Tibial nerve (tissue), 4 donors: ENCODE results near the gene SYT17. TPM values are rescaled to one million over a fixed set of nuclear protein-coding genes. Genes with fewer than 3 reads are reported as not detected.

Experiments used
- DNase-seq, 2 donors: peaks; one replicate each; pipeline ENCODE4 v3.0.0-alpha.2; 2019; ENCODE audit warnings: low spot score in 2 of 2
- H3K27ac ChIP-seq, 4 donors: fragments of 200-600 bp; sonication (generic) in 3 of 4; one replicate each; pipeline ENCODE4 v1.5.1; 2017 to 2019; ENCODE audit warnings: mild to moderate bottlenecking in 1 of 4
- H3K27me3 ChIP-seq, 2 donors: fragments of 200-600 bp; sonication (generic) in 1 of 2; one replicate each; pipeline versions ENCODE4 v1.5.1 to v1.6.0; 2017 to 2019
- H3K36me3 ChIP-seq, 3 donors: fragments of 200-600 bp; sonication (generic); one replicate each; pipeline ENCODE4 v1.5.1; 2018 to 2019
- H3K4me1 ChIP-seq, 4 donors: fragments of 200-600 bp; sonication (generic) in 3 of 4; one replicate each; pipeline ENCODE4 v1.5.1; 2017 to 2019
- H3K4me3 ChIP-seq, 4 donors: fragments of 200-600 bp; sonication (generic) in 3 of 4; one replicate each; pipeline ENCODE4 v1.5.1; 2017 to 2019; ENCODE audit warnings: mild to moderate bottlenecking in 1 of 4, moderate library complexity in 1 of 4
- H3K9me3 ChIP-seq, 4 donors: fragments of 200-600 bp; sonication (generic) in 3 of 4; one replicate each; pipeline ENCODE4 v1.5.1; 2017 to 2019
- EP300 ChIP-seq, 2 donors: sonication (generic); formaldehyde crosslinking; IDR thresholded peaks; one replicate each; pipeline ENCODE4 v1.6.1; 2017; ENCODE audit warnings: antibody characterized with exemption in 2 of 2, mild to moderate bottlenecking in 1 of 2
- POLR2A ChIP-seq, 2 donors: fragments of 450-650 bp; IDR thresholded peaks; one replicate each; pipeline ENCODE4 v1.6.1; 2017; ENCODE audit warnings: antibody characterized with exemption in 2 of 2, mild to moderate bottlenecking in 2 of 2, moderate library complexity in 2 of 2
- WGBS, 2 donors: methylation state at CpG; one replicate each; pipeline ENCODE4 v1.1.5; 2018; 5-methylcytosine and 5-hydroxymethylcytosine counted together
- total RNA-seq, 4 donors: library from RNA; depleted of rRNA; stranded (reverse); fragments of >200 nt; gene quantifications; one replicate each; pipeline ENCODE4 v1.1.0, GENCODE V29; 2016
- TF ChIP-seq, protein P1 (sequence below), 5 experiments: fragments of 200-600 bp in 3 of 5; fragments of 450-650 bp in 2 of 5; sonication (generic) in 3 of 5; IDR thresholded peaks; one replicate each; pipeline ENCODE4 v1.5.1; 2016 to 2019; ENCODE audit warnings: antibody characterized with exemption in 5 of 5, mild to moderate bottlenecking in 3 of 5, moderate library complexity in 2 of 5

The SYT17 gene
- total RNA-seq, 4 donors from 2014 or later = 8.1 to 33.9 (median 12.7) TPM

DNA sequence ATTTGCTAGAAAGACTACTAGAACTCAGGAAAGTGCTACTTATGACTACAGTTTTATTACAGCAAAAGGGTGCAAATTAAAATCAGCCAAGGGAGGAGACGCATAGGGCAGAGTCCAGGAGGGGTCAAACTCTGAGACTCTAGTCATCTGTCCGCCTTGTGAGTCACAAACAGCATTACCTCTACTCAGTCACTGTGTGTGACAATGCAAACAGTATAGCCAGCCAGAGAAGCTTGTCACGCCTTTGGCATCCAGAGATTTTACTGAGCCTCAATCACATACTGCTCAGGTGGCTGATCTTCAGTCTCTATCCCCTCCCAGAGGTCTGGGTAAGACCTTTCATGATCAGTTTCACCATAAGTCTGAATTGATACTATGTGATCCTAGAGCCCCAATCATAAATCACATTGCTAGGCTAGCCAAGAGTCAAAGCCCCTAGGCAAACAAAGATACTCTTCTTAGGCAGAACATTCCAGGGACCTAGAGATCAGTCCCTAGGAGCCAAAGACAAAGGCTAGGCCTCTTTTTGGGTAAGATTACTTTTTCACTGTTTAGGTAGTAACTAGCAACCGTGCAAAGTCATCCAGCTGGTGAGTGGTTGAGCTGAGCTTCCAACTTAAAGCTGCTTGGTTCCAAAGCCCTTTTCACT lies 68.6 kb downstream of the SYT17 start:
- no peak overlapping the region for H3K4me3 ChIP-seq
- no peaks in the 10 kb centered on the region for H3K27me3 ChIP-seq
- 70 to 72% methylated on average over 4 of the region's 4 CpGs for WGBS, 2 donors
- H3K4me1 ChIP-seq = no peaks in the 10 kb centered on the region
- H3K9me3 ChIP-seq = peaks cover 0 to 56% (median 3%) of the 10 kb centered on the region in 4 donors
- no peak overlapping the region for H3K27ac ChIP-seq
- no peak for DNase-seq
- H3K36me3 ChIP-seq = peaks cover 0 to 12% (median 0%) of the 10 kb centered on the region in 3 donors
- TF ChIP-seq EP300 (IDR thresholded peaks at IDR 0.05) (no peak), POLR2A (IDR thresholded peaks at IDR 0.05) (no peak)
- TF ChIP-seq, protein P1, sequence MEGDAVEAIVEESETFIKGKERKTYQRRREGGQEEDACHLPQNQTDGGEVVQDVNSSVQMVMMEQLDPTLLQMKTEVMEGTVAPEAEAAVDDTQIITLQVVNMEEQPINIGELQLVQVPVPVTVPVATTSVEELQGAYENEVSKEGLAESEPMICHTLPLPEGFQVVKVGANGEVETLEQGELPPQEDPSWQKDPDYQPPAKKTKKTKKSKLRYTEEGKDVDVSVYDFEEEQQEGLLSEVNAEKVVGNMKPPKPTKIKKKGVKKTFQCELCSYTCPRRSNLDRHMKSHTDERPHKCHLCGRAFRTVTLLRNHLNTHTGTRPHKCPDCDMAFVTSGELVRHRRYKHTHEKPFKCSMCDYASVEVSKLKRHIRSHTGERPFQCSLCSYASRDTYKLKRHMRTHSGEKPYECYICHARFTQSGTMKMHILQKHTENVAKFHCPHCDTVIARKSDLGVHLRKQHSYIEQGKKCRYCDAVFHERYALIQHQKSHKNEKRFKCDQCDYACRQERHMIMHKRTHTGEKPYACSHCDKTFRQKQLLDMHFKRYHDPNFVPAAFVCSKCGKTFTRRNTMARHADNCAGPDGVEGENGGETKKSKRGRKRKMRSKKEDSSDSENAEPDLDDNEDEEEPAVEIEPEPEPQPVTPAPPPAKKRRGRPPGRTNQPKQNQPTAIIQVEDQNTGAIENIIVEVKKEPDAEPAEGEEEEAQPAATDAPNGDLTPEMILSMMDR (IDR thresholded peaks at IDR 0.05) = no peak

DNA sequence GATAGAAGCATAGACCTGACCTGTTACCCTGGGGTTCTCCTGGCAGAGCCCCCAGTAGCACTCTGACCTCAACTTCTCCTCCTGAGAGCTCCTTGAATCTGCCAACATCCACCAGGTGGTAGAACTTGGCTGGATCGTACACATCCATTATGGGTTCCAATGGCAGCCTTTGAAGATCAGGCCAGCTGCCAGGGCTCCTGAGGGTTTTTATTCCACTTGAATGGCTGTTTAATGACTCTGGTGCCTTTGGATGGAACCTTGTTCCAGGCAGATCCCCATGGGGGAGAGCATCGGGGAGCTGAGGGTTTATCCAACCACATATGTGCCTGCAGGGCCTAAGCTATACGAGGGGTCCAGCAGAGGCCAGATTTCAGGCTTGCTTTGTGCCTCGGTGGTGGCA lies 70.4 kb downstream of the SYT17 start:
- no peak for DNase-seq
- H3K9me3 ChIP-seq = peaks cover 0 to 57% (median 3%) of the 10 kb centered on the region in 4 donors
- TF ChIP-seq, protein P1 (IDR thresholded peaks at IDR 0.05) = no peak
- TF ChIP-seq EP300 (IDR thresholded peaks at IDR 0.05) (no peak), POLR2A (IDR thresholded peaks at IDR 0.05) (no peak)
- H3K27ac ChIP-seq = no peak overlapping the region
- 80 to 83% methylated on average over 4 of the region's 4 CpGs for WGBS, 2 donors
- H3K27me3 ChIP-seq = no peaks in the 10 kb centered on the region
- H3K4me1 ChIP-seq = no peaks in the 10 kb centered on the region
- no peak overlapping the region for H3K4me3 ChIP-seq
- peaks cover 0 to 12% (median 0%) of the 10 kb centered on the region in 3 donors for H3K36me3 ChIP-seq

DNA sequence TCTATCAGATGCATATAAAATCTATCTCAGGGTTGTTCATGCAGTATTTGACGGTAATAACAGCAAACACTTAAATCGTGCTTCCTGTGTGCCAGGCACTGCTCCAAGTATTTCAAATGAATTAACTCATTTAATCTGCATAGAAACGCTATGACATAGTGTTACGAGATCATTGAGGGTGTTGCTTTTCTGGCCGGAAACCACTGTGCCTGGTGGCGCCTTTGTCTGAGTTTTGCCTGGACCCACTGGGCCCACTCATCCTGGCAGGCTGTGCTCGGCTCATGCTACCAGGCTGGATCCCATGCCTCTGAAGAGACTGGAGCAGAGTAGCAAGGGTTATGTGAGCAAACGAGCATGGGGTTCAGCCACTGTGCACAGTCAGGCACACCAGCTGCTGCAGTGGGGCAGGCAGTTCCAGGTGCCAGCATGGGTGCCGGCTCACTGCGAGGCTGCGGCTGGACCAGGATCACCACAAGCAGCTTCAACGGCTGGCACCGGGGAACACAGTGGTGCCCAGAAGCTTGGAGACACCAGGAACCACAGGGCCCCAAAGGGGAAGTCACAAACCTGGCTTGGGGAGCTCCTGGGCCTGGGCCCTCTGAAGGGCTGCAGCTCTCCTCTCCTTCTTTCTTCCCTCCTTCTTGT lies 71.6 kb downstream of the SYT17 start:
- 90 to 93% methylated on average over 13 of the region's 13 CpGs for WGBS, 2 donors
- TF ChIP-seq EP300 (IDR thresholded peaks at IDR 0.05) (no peak), POLR2A (IDR thresholded peaks at IDR 0.05) (no peak)
- TF ChIP-seq, protein P1 (IDR thresholded peaks at IDR 0.05) = no peak
- no peak overlapping the region for H3K4me3 ChIP-seq
- peaks cover 0 to 48% (median 3%) of the 10 kb centered on the region in 4 donors for H3K9me3 ChIP-seq
- peaks cover 0 to 12% (median 0%) of the 10 kb centered on the region in 3 donors for H3K36me3 ChIP-seq
- no peaks in the 10 kb centered on the region for H3K4me1 ChIP-seq
- DNase-seq = no peak
- no peaks in the 10 kb centered on the region for H3K27me3 ChIP-seq
- no peak overlapping the region for H3K27ac ChIP-seq

DNA sequence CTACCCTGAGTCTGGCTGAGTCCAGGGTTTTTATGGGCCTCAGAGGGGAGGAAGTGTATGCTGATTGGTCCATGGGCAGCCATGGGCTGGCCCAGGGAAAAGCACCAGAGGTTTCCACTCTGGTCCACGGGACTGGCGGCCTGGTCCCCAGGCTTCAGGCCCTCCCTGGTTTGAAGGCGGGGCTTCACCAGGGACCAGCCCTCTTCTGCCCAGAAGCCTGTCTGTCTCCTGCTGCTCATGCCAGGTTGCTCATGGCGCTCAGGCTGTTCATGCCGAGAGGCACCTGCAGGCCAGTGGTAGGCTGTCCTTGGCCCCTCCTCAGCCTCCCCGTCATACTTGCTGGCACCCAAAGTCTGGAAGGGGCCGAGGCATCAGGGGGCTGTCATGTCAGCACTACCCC lies 72.5 kb downstream of the SYT17 start:
- TF ChIP-seq, protein P1 (IDR thresholded peaks at IDR 0.05) = no peak
- TF ChIP-seq POLR2A (IDR thresholded peaks at IDR 0.05) (no peak), EP300 (IDR thresholded peaks at IDR 0.05) (no peak)
- WGBS, 2 donors = 91% methylated on average over 5 to 7 of the region's 7 CpGs
- Histone ChIP-seq H3K4me3 (no peak overlapping the region), H3K9me3 (peaks cover 0 to 39% (median 3%) of the 10 kb centered on the region in 4 donors), H3K4me1 (no peaks in the 10 kb centered on the region), H3K27ac (no peak overlapping the region), H3K36me3 (peaks cover 0 to 12% (median 0%) of the 10 kb centered on the region in 3 donors), H3K27me3 (no peaks in the 10 kb centered on the region)
- no peak for DNase-seq

DNA sequence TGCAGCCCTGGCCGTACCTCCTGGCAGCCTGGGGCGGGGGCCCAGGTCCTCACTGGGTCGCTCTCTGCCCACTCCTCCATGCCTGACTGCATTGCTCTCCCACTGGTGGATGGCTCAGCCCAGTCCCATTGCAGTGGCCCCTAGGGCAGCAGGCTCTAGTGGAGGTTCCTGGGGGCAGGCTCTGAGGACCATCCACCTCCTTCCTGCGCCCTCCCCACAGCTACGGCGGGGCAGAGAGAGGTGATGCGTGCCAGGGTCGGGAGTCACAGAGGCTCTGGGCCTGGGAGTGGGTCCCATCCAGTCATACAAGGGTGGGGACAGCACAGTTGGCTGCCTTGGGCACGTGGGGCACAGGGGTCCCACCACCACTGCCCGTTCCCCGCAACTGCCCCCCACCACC lies 73.5 kb downstream of the SYT17 start:
- Histone ChIP-seq H3K9me3 (peaks cover 0 to 29% (median 0%) of the 10 kb centered on the region in 4 donors), H3K36me3 (peaks cover 0 to 12% (median 0%) of the 10 kb centered on the region in 3 donors), H3K27me3 (no peaks in the 10 kb centered on the region), H3K4me3 (no peak overlapping the region), H3K4me1 (no peaks in the 10 kb centered on the region), H3K27ac (no peak overlapping the region)
- no peak for DNase-seq
- 86 to 90% methylated on average over 8 to 11 of the region's 11 CpGs for WGBS, 2 donors
- TF ChIP-seq, protein P1 (IDR thresholded peaks at IDR 0.05) = no peak
- TF ChIP-seq EP300 (IDR thresholded peaks at IDR 0.05) = no peak
- no peak for TF ChIP-seq POLR2A (IDR thresholded peaks at IDR 0.05)
